SK-N-SH treated with all-trans-retinoic acid at 6 μM for 48 hours (cell line): ENCODE results near the gene FYN.
"Not testable (repeated sequence)": the region's sequence is repeated elsewhere in the genome, so short reads cannot be mapped to it uniquely, and the experiment has no call there.

ENCODE experiments used
- ATAC-seq: fragments of 200-7000 bp; cut with Tn5 transposase; 3 replicates; pipeline ENCODE4 v1.9.1; 2020; ENCODE audit warnings: mild to moderate bottlenecking, moderate library complexity
- ARNTL ChIP-seq: fragments of 450-650 bp; formaldehyde crosslinking; IDR thresholded peaks from 2 replicates; pipeline ENCODE4 v1.5.0; 2020; ENCODE audit warnings: low read depth, mild to moderate bottlenecking, moderate library complexity, borderline replicate concordance
- BACH2 ChIP-seq: fragments of 250-450 bp; sonication (Bioruptor Pico); IDR thresholded peaks from 2 replicates; pipeline ENCODE4 v1.9.0; 2021; ENCODE audit warnings: mild to moderate bottlenecking, borderline replicate concordance
- CREB5 ChIP-seq: fragments of 250-450 bp; sonication (Bioruptor Pico); IDR thresholded peaks from 2 replicates; pipeline ENCODE4 v1.5.1; 2020; ENCODE audit warnings: low read depth, mild to moderate bottlenecking, moderate library complexity
- CSDC2 ChIP-seq: fragments of 250-450 bp; sonication (Bioruptor Pico); IDR thresholded peaks from 2 replicates; pipeline ENCODE4 v1.5.0; 2020; ENCODE audit warnings: mild to moderate bottlenecking, moderate library complexity
- CSRNP3 ChIP-seq: fragments of 250-450 bp; sonication (Bioruptor Pico); IDR thresholded peaks from 2 replicates; pipeline ENCODE4 v1.5.1; 2021; ENCODE audit warnings: mild to moderate bottlenecking, moderate library complexity
- ESRRG ChIP-seq: fragments of 250-450 bp; sonication (Bioruptor Pico); IDR thresholded peaks from 2 replicates; pipeline ENCODE4 v1.6.1; 2021; ENCODE audit warnings: mild to moderate bottlenecking
- GLIS3 ChIP-seq: fragments of 250-450 bp; sonication (Bioruptor Pico); IDR thresholded peaks from 2 replicates; pipeline ENCODE4 v1.5.0; 2020; ENCODE audit warnings: mild to moderate bottlenecking, moderate library complexity
- ISL1 ChIP-seq: fragments of 250-450 bp; sonication (Bioruptor Pico); IDR thresholded peaks from 2 replicates; pipeline ENCODE4 v2.1.2; 2022; ENCODE audit warnings: mild to moderate bottlenecking, moderate library complexity
- OSR1 ChIP-seq: fragments of 250-450 bp; sonication (Bioruptor Pico); IDR thresholded peaks from 2 replicates; pipeline ENCODE4 v1.8.0; 2022; ENCODE audit warnings: moderate library complexity, mild to moderate bottlenecking, inconsistent platforms
- PATZ1 ChIP-seq: fragments of 250-450 bp; sonication (Bioruptor Pico); IDR thresholded peaks from 2 replicates; pipeline ENCODE4 v1.8.0; 2020; ENCODE audit warnings: mild to moderate bottlenecking, moderate library complexity, borderline replicate concordance
- PPARA ChIP-seq: fragments of 250-450 bp; sonication (Bioruptor Pico); IDR thresholded peaks from 2 replicates; pipeline ENCODE4 v1.5.0; 2020; ENCODE audit warnings: mild to moderate bottlenecking, borderline replicate concordance
- RARB ChIP-seq: fragments of 250-450 bp; sonication (Bioruptor Pico); IDR thresholded peaks from 2 replicates; pipeline ENCODE4 v1.8.0; 2021; ENCODE audit warnings: mild to moderate bottlenecking, moderate library complexity
- SNAI2 ChIP-seq: fragments of 250-450 bp; sonication (Bioruptor Pico); IDR thresholded peaks from 2 replicates; pipeline ENCODE4 v1.5.0; 2020; ENCODE audit warnings: mild to moderate bottlenecking, moderate library complexity
- TCF4 ChIP-seq: fragments of 250-450 bp; sonication (Bioruptor Pico); IDR thresholded peaks from 2 replicates; pipeline ENCODE4 v1.8.0; 2021; ENCODE audit warnings: mild to moderate bottlenecking, moderate library complexity, borderline replicate concordance
- TOX ChIP-seq: fragments of 250-450 bp; sonication (Bioruptor Pico); IDR thresholded peaks from 2 replicates; pipeline ENCODE4 v1.8.0; 2021; ENCODE audit warnings: mild to moderate bottlenecking, moderate library complexity, borderline replicate concordance
- TSHZ2 ChIP-seq: fragments of 250-450 bp; sonication (Bioruptor Pico); IDR thresholded peaks from 2 replicates; pipeline ENCODE4 v1.5.0; 2020; ENCODE audit warnings: mild to moderate bottlenecking, moderate library complexity
- ZC3H10 ChIP-seq: fragments of 250-450 bp; sonication (Bioruptor Pico); IDR thresholded peaks from 2 replicates; pipeline ENCODE4 v1.5.1; 2021; ENCODE audit warnings: mild to moderate bottlenecking, moderate library complexity
- ZFP30 ChIP-seq: fragments of 450-650 bp; formaldehyde crosslinking; IDR thresholded peaks from 2 replicates; pipeline ENCODE4 v1.5.0; 2022; ENCODE audit warnings: mild to moderate bottlenecking, moderate library complexity
- ZNF565 ChIP-seq: fragments of 450-650 bp; formaldehyde crosslinking; conservative IDR thresholded peaks from 2 replicates; pipeline ENCODE4 v1.5.0; 2020; ENCODE audit warnings: low read depth, mild to moderate bottlenecking, moderate library complexity
- ZNF70 ChIP-seq: fragments of 450-650 bp; formaldehyde crosslinking; IDR thresholded peaks from 2 replicates; pipeline ENCODE4 v1.5.0; 2020; ENCODE audit warnings: mild to moderate bottlenecking, moderate library complexity
- ZNF8 ChIP-seq: fragments of 450-650 bp; formaldehyde crosslinking; IDR thresholded peaks from 2 replicates; pipeline ENCODE4 v1.5.0; 2020; ENCODE audit warnings: mild to moderate bottlenecking, moderate library complexity

FYN gene

GRCh38 chr6:111789598-111789997 is 83.7 kb downstream of the FYN start (continued):
- TF ChIP-seq CSRNP3 (CRISPR knock-in tag) (no peak), TCF4 (CRISPR knock-in tag) (no peak), TOX (CRISPR knock-in tag) (no peak)

GRCh38 chr6:111788379-111789276 is 84.6 kb downstream of the FYN start:
- ATAC-seq, result no peak; the same call in 2 of the 3 replicates
- TF ChIP-seq OSR1 (no peak), ARNTL (CRISPR knock-in tag) (no peak), PATZ1 (CRISPR knock-in tag) (no peak), TCF4 (CRISPR knock-in tag) (no peak), RARB (no peak), BACH2 (CRISPR knock-in tag) (no peak), ZNF8 (CRISPR knock-in tag) (no peak), ZC3H10 (CRISPR knock-in tag) (no peak), SNAI2 (CRISPR knock-in tag) (no peak), ESRRG (CRISPR knock-in tag) (no peak), PPARA (CRISPR knock-in tag) (no peak), CSRNP3 (CRISPR knock-in tag) (no peak), GLIS3 (no peak), ZNF70 (no peak), CREB5 (CRISPR knock-in tag) (no peak), ZFP30 (CRISPR knock-in tag) (no peak)

- ATAC-seq, result not testable (repeated sequence)
These were observed 87.1 kb downstream of the FYN start for GRCh38 chr6:111786151-111786550.

GRCh38 chr6:111784433-111784832 is 88.8 kb downstream of the FYN start:
- ATAC-seq, result no peak
- TF ChIP-seq SNAI2 (CRISPR knock-in tag), result no peak
- no peak for TF ChIP-seq CREB5 (CRISPR knock-in tag)
- TF ChIP-seq ZNF565 (CRISPR knock-in tag), result no peak
- no peak for TF ChIP-seq OSR1
- TF ChIP-seq TSHZ2 (CRISPR knock-in tag), result no peak
- TF ChIP-seq ISL1 (CRISPR knock-in tag), result no peak
- TF ChIP-seq ZNF8 (CRISPR knock-in tag), result no peak
- no peak for TF ChIP-seq BACH2 (CRISPR knock-in tag)
- no peak for TF ChIP-seq RARB
- TF ChIP-seq TCF4 (CRISPR knock-in tag), result no peak
- TF ChIP-seq TOX (CRISPR knock-in tag), result no peak
- TF ChIP-seq CSDC2 (CRISPR knock-in tag), result no peak
- TF ChIP-seq ZNF70, result no peak
- no peak for TF ChIP-seq GLIS3
- no peak for TF ChIP-seq CSRNP3 (CRISPR knock-in tag)
